Measurements from ENCODE around the gene DPH1. TPM values are rescaled to one million over a fixed set of nuclear protein-coding genes. Genes with fewer than 3 reads are reported as not detected.
"Not testable (repeated sequence)": the region's sequence is repeated elsewhere in the genome, so short reads cannot be mapped to it uniquely, and the experiment has no call there.

The DPH1 gene
- total and polyA plus RNA-seq, 2 donors, result 16.5 to 26.4 TPM

DNA sequence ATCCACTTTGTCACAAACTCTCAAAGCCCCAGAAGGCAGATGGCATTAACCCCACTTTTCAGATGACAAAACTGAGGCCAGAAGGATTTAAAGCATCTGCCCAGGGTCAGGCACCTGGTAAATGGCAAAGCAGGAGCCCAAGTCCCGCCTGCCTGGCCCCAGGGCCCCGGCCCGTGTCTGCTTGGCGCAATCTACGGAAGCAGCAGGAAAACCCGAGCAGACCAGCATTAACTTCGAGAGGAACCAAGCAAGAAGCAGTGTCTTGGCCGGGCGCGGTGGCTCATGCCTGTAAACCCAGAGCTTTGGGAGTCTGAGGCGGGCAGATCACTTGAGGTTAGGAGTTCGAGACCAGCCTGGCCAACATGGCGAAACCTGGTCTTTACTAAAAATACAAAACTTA is 26.4 kb upstream of the DPH1 start:
- peaks cover 0 to 2% of the 10 kb centered on the region in 2 donors for H3K4me1 ChIP-seq (ENCODE audit: control insufficient read depth in 2 of 2, insufficient read depth in 2 of 2, low read length in 2 of 2)
- no peak overlapping the region for H3K27ac ChIP-seq (ENCODE audit: low read depth in 1 of 2, low read length in 1 of 2)
- 92% methylated on average over 13 of the region's 13 CpGs for WGBS
- no peak for DNase-seq (ENCODE audit: low read depth in 6 of 9, low spot score in 9 of 9)
- H3K4me3 ChIP-seq (ENCODE audit: low read length in 2 of 2), result no peak overlapping the region
- H3K9me3 ChIP-seq (ENCODE audit: control insufficient read depth in 2 of 2, insufficient read depth in 1 of 2, low read length in 1 of 2), result no peaks in the 10 kb centered on the region
- H3K27me3 ChIP-seq (ENCODE audit: control insufficient read depth in 2 of 2, insufficient read depth in 1 of 2, low read length in 1 of 2), result peaks cover 13 to 37% of the 10 kb centered on the region in 2 donors
- H3K36me3 ChIP-seq (ENCODE audit: control insufficient read depth in 2 of 2, insufficient read depth in 2 of 2, low read length in 1 of 2), result no peaks in the 10 kb centered on the region

DNA sequence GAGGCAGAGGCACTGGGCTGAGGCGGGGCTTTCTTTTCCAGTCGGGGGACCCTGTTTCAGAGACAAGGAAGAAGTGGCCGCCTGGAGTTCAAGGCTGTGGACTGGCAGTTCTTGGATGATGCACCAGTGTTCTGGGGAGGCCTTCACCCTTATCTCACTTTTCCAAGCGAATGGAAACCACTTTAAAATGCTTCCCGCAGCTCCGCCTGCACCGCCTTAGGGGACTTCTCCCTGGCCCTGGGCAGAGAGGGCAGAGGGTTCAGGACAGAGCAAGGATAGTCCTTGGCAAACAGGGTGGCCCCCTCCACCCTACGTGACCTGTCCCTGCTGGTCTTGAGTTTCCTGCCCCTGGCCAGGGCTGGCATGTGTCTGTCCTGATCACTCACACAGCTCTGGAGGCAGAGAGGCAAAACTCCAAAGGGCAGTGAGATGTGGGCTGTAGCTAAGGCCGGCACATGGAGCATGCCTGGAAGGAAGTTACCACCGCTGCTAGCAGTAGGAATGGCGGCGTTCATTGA is 25.5 kb upstream of the DPH1 start:
- H3K27ac ChIP-seq (ENCODE audit: low read depth in 1 of 2, low read length in 1 of 2), result no peak overlapping the region
- H3K4me1 ChIP-seq (ENCODE audit: control insufficient read depth in 2 of 2, insufficient read depth in 2 of 2, low read length in 2 of 2), result peaks cover 0 to 2% of the 10 kb centered on the region in 2 donors
- H3K4me3 ChIP-seq (ENCODE audit: low read length in 2 of 2), result no peak overlapping the region
- H3K36me3 ChIP-seq (ENCODE audit: control insufficient read depth in 2 of 2, insufficient read depth in 2 of 2, low read length in 1 of 2), result no peaks in the 10 kb centered on the region
- no peak for DNase-seq (ENCODE audit: low read depth in 6 of 9, low spot score in 9 of 9)
- H3K27me3 ChIP-seq (ENCODE audit: control insufficient read depth in 2 of 2, insufficient read depth in 1 of 2, low read length in 1 of 2), result peaks cover 8 to 27% of the 10 kb centered on the region in 2 donors
- no peaks in the 10 kb centered on the region for H3K9me3 ChIP-seq (ENCODE audit: control insufficient read depth in 2 of 2, insufficient read depth in 1 of 2, low read length in 1 of 2)
- 95% methylated on average over 12 of the region's 12 CpGs for WGBS

DNA sequence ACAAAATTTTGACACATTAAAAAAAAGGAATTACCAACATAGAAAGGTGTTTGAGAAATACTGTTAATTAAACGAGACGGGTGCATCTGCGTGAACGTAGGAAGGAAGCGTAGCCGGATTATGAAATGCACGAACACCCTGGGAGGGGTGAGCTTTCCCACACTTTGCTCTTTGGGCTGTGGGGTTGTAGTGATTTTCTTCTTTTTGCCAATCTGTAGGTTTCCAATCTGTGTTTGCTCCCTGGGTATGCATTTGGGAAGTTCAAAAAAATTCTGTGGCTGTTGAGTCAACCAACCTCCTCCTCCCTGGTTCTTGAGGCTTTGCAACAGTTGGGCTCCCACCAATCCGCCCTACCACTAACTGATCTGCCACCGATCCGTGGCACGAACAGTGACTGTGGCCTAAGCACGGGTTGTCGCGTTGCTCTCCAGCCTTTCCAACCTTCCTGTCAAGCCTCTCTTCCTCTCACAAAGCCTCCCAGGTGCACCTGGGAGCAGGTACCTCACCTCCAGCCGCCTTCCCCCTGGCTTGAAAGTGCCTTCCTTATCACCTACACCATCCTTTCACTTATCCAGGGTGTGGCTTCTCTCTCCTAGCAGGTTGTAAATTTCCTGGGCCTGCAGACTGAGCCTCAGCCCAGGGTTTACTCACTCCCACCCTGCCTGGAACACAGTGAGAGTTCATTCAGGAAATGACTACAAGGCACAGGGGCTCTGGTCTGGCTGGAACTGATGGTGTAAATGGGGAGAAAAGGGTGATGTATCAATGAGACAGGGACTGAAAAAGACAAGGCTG is 21.4 kb upstream of the DPH1 start:
- Histone ChIP-seq H3K4me3 (ENCODE audit: low read length in 2 of 2) (no peak overlapping the region), H3K27ac (ENCODE audit: low read depth in 1 of 2, low read length in 1 of 2) (no peak overlapping the region), H3K36me3 (ENCODE audit: control insufficient read depth in 2 of 2, insufficient read depth in 2 of 2, low read length in 1 of 2) (no peaks in the 10 kb centered on the region), H3K27me3 (ENCODE audit: control insufficient read depth in 2 of 2, insufficient read depth in 1 of 2, low read length in 1 of 2) (peaks cover 0 to 13% of the 10 kb centered on the region in 2 donors), H3K4me1 (ENCODE audit: control insufficient read depth in 2 of 2, insufficient read depth in 2 of 2, low read length in 2 of 2) (peaks cover 0 to 9% of the 10 kb centered on the region in 2 donors), H3K9me3 (ENCODE audit: control insufficient read depth in 2 of 2, insufficient read depth in 1 of 2, low read length in 1 of 2) (peaks cover 0 to 6% of the 10 kb centered on the region in 2 donors)
- no peak for DNase-seq (ENCODE audit: low read depth in 6 of 9, low spot score in 9 of 9)
- WGBS, result 92% methylated on average over 15 of the region's 15 CpGs

DNA sequence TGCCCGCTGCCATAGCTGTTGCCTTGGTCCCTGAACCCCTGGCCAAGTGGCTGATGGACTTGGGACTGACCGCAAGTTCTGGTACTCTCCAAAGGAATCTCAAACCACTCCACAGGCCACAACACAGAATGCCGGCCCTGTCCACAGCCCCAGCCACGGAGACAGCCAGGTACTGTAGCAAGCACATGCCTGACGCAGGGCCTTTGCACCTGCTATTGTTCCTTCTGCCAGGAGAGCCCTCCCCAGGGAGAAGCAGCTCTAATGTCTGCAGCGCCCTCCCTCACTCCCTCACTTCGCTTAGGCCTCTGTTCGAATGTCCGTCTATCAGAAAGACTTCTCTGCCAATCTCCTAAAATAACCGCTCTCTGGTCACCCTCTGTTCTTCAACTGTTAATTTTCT is 20.2 kb upstream of the DPH1 start:
- Histone ChIP-seq H3K27me3 (ENCODE audit: control insufficient read depth in 2 of 2, insufficient read depth in 1 of 2, low read length in 1 of 2) (peaks cover 0 to 13% of the 10 kb centered on the region in 2 donors), H3K36me3 (ENCODE audit: control insufficient read depth in 2 of 2, insufficient read depth in 2 of 2, low read length in 1 of 2) (no peaks in the 10 kb centered on the region), H3K4me1 (ENCODE audit: control insufficient read depth in 2 of 2, insufficient read depth in 2 of 2, low read length in 2 of 2) (peaks cover 0 to 9% of the 10 kb centered on the region in 2 donors), H3K27ac (ENCODE audit: low read depth in 1 of 2, low read length in 1 of 2) (no peak overlapping the region), H3K4me3 (ENCODE audit: low read length in 2 of 2) (no peak overlapping the region), H3K9me3 (ENCODE audit: control insufficient read depth in 2 of 2, insufficient read depth in 1 of 2, low read length in 1 of 2) (peaks cover 0 to 6% of the 10 kb centered on the region in 2 donors)
- DNase-seq (ENCODE audit: low read depth in 6 of 9, low spot score in 9 of 9), result no peak
- WGBS, result 96% methylated on average over 10 of the region's 10 CpGs

DNA sequence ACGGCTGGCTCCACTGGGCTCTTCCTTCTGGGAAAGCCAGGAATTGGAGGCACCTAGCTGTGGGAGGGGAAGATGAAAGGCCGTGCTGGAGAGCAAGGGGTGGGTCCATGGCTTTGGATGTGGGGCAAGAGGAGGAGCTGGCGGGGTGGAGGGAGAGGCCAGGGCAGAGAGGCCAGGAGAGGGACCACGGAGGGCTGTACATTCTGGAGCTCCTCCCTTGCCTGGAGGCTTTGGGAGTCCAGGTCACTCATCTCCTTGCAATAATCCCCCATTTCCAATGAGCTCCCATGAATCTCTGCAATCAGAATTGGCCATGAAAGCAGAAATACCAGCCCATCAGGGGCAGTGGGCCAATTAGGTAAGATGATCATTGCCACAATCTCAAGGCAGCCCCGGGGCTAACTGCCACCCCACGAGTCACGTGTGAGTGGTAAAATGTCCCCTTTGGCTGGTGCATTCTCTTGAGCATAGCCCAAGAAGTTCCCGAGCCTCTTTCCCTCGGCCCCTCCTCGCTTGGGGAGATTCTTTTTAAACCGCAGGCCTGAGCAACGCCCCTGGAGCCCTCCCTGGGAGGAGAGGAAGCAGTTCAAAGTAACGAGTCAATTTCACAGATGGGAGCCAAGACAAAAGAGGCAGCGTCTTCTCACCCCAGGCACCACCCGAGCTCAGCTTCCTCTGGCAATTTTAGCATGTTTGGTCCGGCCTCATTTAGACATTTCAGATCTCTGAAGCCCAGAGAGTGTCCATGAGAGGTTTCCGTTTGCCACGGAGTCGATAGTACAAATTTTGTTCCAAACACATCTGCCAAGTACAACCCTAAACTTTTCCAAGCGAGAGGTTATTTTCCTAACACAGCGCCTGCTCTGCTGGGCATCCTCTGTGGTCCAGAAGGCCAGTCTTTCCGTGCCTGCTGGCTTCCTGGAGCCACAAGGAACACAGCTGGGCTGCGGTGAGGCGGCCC is 18.3 kb upstream of the DPH1 start:
- Histone ChIP-seq H3K9me3 (ENCODE audit: control insufficient read depth in 2 of 2, insufficient read depth in 1 of 2, low read length in 1 of 2) (peaks cover 0 to 6% of the 10 kb centered on the region in 2 donors), H3K36me3 (ENCODE audit: control insufficient read depth in 2 of 2, insufficient read depth in 2 of 2, low read length in 1 of 2) (no peaks in the 10 kb centered on the region), H3K4me1 (ENCODE audit: control insufficient read depth in 2 of 2, insufficient read depth in 2 of 2, low read length in 2 of 2) (peaks cover 0 to 9% of the 10 kb centered on the region in 2 donors), H3K27me3 (ENCODE audit: control insufficient read depth in 2 of 2, insufficient read depth in 1 of 2, low read length in 1 of 2) (peaks cover 0 to 18% of the 10 kb centered on the region in 2 donors), H3K27ac (ENCODE audit: low read depth in 1 of 2, low read length in 1 of 2) (peak overlapping the region in 1 of 2 donors; percentile 52), H3K4me3 (ENCODE audit: low read length in 2 of 2) (no peak overlapping the region)
- WGBS, result 59% methylated on average over 24 of the region's 24 CpGs
- no peak for DNase-seq (ENCODE audit: low read depth in 6 of 9, low spot score in 9 of 9)

DNA sequence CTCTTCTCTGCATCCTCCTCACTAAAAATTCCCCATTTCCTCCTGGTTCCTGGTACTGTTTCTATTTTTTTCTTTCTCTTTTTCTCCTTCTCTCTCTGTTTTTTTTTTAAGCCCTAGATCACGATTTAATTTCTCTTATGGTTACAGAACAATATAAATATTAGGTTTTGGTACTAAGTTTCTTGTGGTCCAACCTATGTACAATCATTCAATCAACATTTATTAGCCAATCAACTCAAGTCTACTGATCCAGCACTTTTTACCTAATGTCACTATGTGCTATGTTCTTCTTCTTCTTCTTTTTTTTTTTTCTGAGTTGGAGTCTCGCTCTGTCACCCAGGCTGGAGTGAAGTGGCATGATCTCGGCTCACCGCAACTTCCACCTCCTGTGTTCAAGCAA is 17.5 kb upstream of the DPH1 start:
- H3K4me1 ChIP-seq (ENCODE audit: control insufficient read depth in 2 of 2, insufficient read depth in 2 of 2, low read length in 2 of 2), result peaks cover 0 to 9% of the 10 kb centered on the region in 2 donors
- H3K27me3 ChIP-seq (ENCODE audit: control insufficient read depth in 2 of 2, insufficient read depth in 1 of 2, low read length in 1 of 2), result peaks cover 0 to 23% of the 10 kb centered on the region in 2 donors
- H3K4me3 ChIP-seq (ENCODE audit: low read length in 2 of 2), result no peak overlapping the region
- no peak overlapping the region for H3K27ac ChIP-seq (ENCODE audit: low read depth in 1 of 2, low read length in 1 of 2)
- 96% methylated on average over 4 of the region's 4 CpGs for WGBS
- no peaks in the 10 kb centered on the region for H3K36me3 ChIP-seq (ENCODE audit: control insufficient read depth in 2 of 2, insufficient read depth in 2 of 2, low read length in 1 of 2)
- peaks cover 0 to 6% of the 10 kb centered on the region in 2 donors for H3K9me3 ChIP-seq (ENCODE audit: control insufficient read depth in 2 of 2, insufficient read depth in 1 of 2, low read length in 1 of 2)
- DNase-seq (ENCODE audit: low read depth in 6 of 9, low spot score in 9 of 9), result no peak

DNA sequence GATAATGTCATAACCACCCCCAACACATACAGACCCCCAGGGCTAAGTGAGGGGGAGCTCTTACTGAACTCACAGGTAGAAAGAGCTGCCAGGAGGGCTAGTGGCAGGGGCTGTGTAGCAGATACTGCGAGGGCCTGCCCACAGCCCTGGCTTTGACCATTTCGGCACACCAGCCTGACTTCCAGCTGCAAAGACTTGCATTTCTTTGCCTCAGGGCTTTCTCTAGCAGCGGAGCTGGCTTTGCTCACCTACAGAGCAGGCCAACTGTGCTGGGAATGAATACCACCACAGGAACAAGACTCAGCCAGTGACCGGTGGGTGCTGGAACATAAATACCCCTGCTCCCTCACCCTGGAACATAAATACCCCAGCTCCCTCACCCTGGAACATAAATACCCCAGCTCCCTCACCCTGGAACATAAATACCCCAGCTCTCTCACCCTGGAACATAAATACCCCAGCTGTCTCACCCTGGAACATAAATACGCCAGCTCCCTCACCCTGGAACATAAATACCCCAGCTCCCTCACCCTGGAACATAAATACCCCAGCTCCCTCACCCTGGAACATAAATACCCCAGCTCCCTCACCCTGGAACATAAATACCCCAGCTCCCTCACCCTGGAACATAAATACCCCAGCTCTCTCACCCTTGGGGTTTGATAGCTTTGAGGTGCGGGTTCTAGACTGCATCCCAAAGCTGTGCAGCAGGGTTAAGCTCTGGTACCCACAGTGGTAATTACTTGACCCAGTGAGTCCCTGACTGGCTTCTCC is 16.5 kb upstream of the DPH1 start:
- not testable (repeated sequence) for H3K4me3 ChIP-seq (ENCODE audit: low read length in 2 of 2); H3K4me1 ChIP-seq (ENCODE audit: control insufficient read depth in 2 of 2, insufficient read depth in 2 of 2, low read length in 2 of 2); H3K9me3 ChIP-seq (ENCODE audit: control insufficient read depth in 2 of 2, insufficient read depth in 1 of 2, low read length in 1 of 2); H3K27ac ChIP-seq (ENCODE audit: low read depth in 1 of 2, low read length in 1 of 2); H3K36me3 ChIP-seq (ENCODE audit: control insufficient read depth in 2 of 2, insufficient read depth in 2 of 2, low read length in 1 of 2); DNase-seq (ENCODE audit: low read depth in 6 of 9, low spot score in 9 of 9)
- 96% methylated on average over 6 of the region's 6 CpGs for WGBS
- H3K27me3 ChIP-seq (ENCODE audit: control insufficient read depth in 2 of 2, insufficient read depth in 1 of 2, low read length in 1 of 2), result peaks cover 0 to 32% of the 10 kb centered on the region in 2 donors

DNA sequence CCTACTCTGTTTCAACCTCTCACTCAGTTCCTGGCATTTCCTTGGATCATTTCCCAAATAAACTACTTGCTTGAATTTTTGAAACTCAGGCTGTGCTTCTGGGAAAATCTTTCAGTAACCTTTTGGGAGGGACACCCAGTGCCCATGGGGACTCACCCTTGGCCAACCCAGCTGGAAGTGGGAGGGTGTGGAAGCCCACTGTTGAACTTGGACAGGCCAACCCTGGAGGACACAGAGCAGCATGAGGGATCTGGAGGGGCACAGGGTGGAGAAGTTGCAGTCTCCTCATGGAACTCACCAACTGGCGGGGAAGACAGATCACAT is 16.0 kb upstream of the DPH1 start:
- no peak for DNase-seq (ENCODE audit: low read depth in 6 of 9, low spot score in 9 of 9)
- Histone ChIP-seq H3K36me3 (ENCODE audit: control insufficient read depth in 2 of 2, insufficient read depth in 2 of 2, low read length in 1 of 2) (no peaks in the 10 kb centered on the region), H3K27ac (ENCODE audit: low read depth in 1 of 2, low read length in 1 of 2) (no peak overlapping the region), H3K4me1 (ENCODE audit: control insufficient read depth in 2 of 2, insufficient read depth in 2 of 2, low read length in 2 of 2) (peaks cover 0 to 9% of the 10 kb centered on the region in 2 donors), H3K9me3 (ENCODE audit: control insufficient read depth in 2 of 2, insufficient read depth in 1 of 2, low read length in 1 of 2) (peaks cover 0 to 6% of the 10 kb centered on the region in 2 donors), H3K27me3 (ENCODE audit: control insufficient read depth in 2 of 2, insufficient read depth in 1 of 2, low read length in 1 of 2) (peaks cover 0 to 38% of the 10 kb centered on the region in 2 donors), H3K4me3 (ENCODE audit: low read length in 2 of 2) (no peak overlapping the region)
- 94% methylated on average over 1 of the region's 1 CpG for WGBS
